ENCODE measurements around the gene KLHL22.

KLHL22 gene

GRCh38 chr22:20450551-20450906 lies 45.1 kb downstream of the KLHL22 start:
- H3K4me1 ChIP-seq (ENCODE audit: control insufficient read depth, insufficient read depth, low read length): no peaks in the 10 kb centered on the region
- H3K27me3 ChIP-seq (replicated peaks; ENCODE audit: control insufficient read depth, insufficient read depth, low read length): no peaks in the 10 kb centered on the region
- DNase-seq (ENCODE audit: low read depth): no peak
- H3K9ac ChIP-seq (ENCODE audit: low read length): no peak overlapping the region
- H3K4me3 ChIP-seq (ENCODE audit: low read length): no peak overlapping the region
- no peaks in the 10 kb centered on the region for H3K9me3 ChIP-seq (ENCODE audit: control insufficient read depth, low read length)
- H3K36me3 ChIP-seq (ENCODE audit: control insufficient read depth, insufficient read depth, low read length, severe bottlenecking): peaks cover 32% of the 10 kb centered on the region

GRCh38 chr22:20449819-20450550 lies 45.6 kb downstream of the KLHL22 start:
- Histone ChIP-seq H3K4me3 (ENCODE audit: low read length) (no peak overlapping the region), H3K4me1 (ENCODE audit: control insufficient read depth, insufficient read depth, low read length) (no peaks in the 10 kb centered on the region), H3K36me3 (ENCODE audit: control insufficient read depth, insufficient read depth, low read length, severe bottlenecking) (peaks cover 33% of the 10 kb centered on the region), H3K27me3 (replicated peaks; ENCODE audit: control insufficient read depth, insufficient read depth, low read length) (no peaks in the 10 kb centered on the region), H3K9me3 (ENCODE audit: control insufficient read depth, low read length) (no peaks in the 10 kb centered on the region), H3K9ac (ENCODE audit: low read length) (no peak overlapping the region)
- DNase-seq (ENCODE audit: low read depth): no peak

GRCh38 chr22:20448630-20449029 lies 47.0 kb downstream of the KLHL22 start:
- Histone ChIP-seq H3K4me1 (ENCODE audit: control insufficient read depth, insufficient read depth, low read length) (no peaks in the 10 kb centered on the region), H3K36me3 (ENCODE audit: control insufficient read depth, insufficient read depth, low read length, severe bottlenecking) (peaks cover 39% of the 10 kb centered on the region), H3K9ac (ENCODE audit: low read length) (no peak overlapping the region), H3K9me3 (ENCODE audit: control insufficient read depth, low read length) (no peaks in the 10 kb centered on the region), H3K4me3 (ENCODE audit: low read length) (no peak overlapping the region), H3K27me3 (replicated peaks; ENCODE audit: control insufficient read depth, insufficient read depth, low read length) (no peaks in the 10 kb centered on the region)
- DNase-seq (ENCODE audit: low read depth): no peak

- H3K36me3 ChIP-seq (ENCODE audit: control insufficient read depth, insufficient read depth, low read length, severe bottlenecking): peaks cover 30% of the 10 kb centered on the region
- peaks cover 12% of the 10 kb centered on the region for H3K4me1 ChIP-seq (ENCODE audit: control insufficient read depth, insufficient read depth, low read length)
- H3K9me3 ChIP-seq (ENCODE audit: control insufficient read depth, low read length): no peaks in the 10 kb centered on the region
- DNase-seq (ENCODE audit: low read depth): no peak
- no peak overlapping the region for H3K4me3 ChIP-seq (ENCODE audit: low read length)
- no peak overlapping the region for H3K9ac ChIP-seq (ENCODE audit: low read length)
- no peaks in the 10 kb centered on the region for H3K27me3 ChIP-seq (replicated peaks; ENCODE audit: control insufficient read depth, insufficient read depth, low read length)
Measured at GRCh38 chr22:20446383-20446970, 49.1 kb downstream of the KLHL22 start.

GRCh38 chr22:20444325-20444724 lies 51.3 kb downstream of the KLHL22 start:
- H3K9me3 ChIP-seq (ENCODE audit: control insufficient read depth, low read length): no peaks in the 10 kb centered on the region
- no peaks in the 10 kb centered on the region for H3K27me3 ChIP-seq (replicated peaks; ENCODE audit: control insufficient read depth, insufficient read depth, low read length)
- H3K9ac ChIP-seq (ENCODE audit: low read length): no peak overlapping the region
- H3K4me3 ChIP-seq (ENCODE audit: low read length): no peak overlapping the region
- no peak for DNase-seq (ENCODE audit: low read depth)
- peaks cover 19% of the 10 kb centered on the region for H3K36me3 ChIP-seq (ENCODE audit: control insufficient read depth, insufficient read depth, low read length, severe bottlenecking)
- peaks cover 19% of the 10 kb centered on the region for H3K4me1 ChIP-seq (ENCODE audit: control insufficient read depth, insufficient read depth, low read length)

GRCh38 chr22:20442485-20443284 lies 52.9 kb downstream of the KLHL22 start:
- no peak overlapping the region for H3K9ac ChIP-seq (ENCODE audit: low read length)
- no peak for DNase-seq (ENCODE audit: low read depth)
- no peaks in the 10 kb centered on the region for H3K27me3 ChIP-seq (replicated peaks; ENCODE audit: control insufficient read depth, insufficient read depth, low read length)
- H3K36me3 ChIP-seq (ENCODE audit: control insufficient read depth, insufficient read depth, low read length, severe bottlenecking): peaks cover 19% of the 10 kb centered on the region
- H3K9me3 ChIP-seq (ENCODE audit: control insufficient read depth, low read length): no peaks in the 10 kb centered on the region
- no peak overlapping the region for H3K4me3 ChIP-seq (ENCODE audit: low read length)
- H3K4me1 ChIP-seq (ENCODE audit: control insufficient read depth, insufficient read depth, low read length): peaks cover 31% of the 10 kb centered on the region

DNA sequence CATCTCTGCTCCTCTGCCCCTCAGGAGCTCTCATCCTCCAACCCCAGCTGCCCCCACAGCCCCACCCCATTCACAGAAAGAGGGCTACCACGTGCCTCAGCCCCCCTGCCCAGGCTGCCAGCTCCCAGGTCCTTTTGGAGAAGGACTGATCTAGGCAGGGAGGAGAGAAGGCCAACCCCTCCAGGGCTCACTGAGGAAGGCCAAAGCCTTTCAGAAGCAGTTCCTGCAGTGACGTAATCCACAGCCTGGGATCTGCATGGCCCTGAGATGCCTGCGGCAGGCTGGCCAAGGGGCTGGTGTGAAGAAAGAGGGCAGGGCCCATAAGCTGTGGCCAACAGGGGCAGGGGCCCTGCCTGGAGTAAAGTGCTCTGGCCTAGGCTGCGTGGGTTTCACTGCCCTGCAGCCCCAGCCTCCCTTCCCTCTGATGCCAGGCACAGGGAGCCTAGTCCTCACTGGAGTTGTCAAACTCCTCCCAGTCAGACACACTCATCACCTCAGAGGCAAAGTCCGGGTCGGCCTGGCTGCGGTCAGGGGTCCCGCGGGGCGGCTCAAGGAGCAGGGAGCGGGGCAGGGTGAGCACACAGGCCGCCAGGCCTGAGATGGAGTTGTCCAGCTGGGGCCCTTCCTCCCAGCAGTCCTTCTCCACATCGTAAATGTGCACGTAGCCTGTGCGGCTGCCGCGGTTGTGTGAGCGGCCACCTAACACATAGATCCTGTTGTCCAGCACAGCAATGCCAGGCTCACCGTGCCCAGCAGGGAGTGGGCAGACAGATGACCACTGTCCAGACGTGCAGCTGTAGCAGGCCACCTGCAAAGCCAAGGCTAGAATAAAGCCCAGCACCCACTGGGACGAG lies 53.7 kb downstream of the KLHL22 start:
- DNase-seq (ENCODE audit: low read depth): peak; percentile 29
- Histone ChIP-seq H3K9me3 (ENCODE audit: control insufficient read depth, low read length) (no peaks in the 10 kb centered on the region), H3K27me3 (replicated peaks; ENCODE audit: control insufficient read depth, insufficient read depth, low read length) (no peaks in the 10 kb centered on the region), H3K4me3 (ENCODE audit: low read length) (no peak overlapping the region), H3K36me3 (ENCODE audit: control insufficient read depth, insufficient read depth, low read length, severe bottlenecking) (peaks cover 19% of the 10 kb centered on the region), H3K4me1 (ENCODE audit: control insufficient read depth, insufficient read depth, low read length) (peaks cover 31% of the 10 kb centered on the region), H3K9ac (ENCODE audit: low read length) (peak overlapping the region; percentile 56)

DNA sequence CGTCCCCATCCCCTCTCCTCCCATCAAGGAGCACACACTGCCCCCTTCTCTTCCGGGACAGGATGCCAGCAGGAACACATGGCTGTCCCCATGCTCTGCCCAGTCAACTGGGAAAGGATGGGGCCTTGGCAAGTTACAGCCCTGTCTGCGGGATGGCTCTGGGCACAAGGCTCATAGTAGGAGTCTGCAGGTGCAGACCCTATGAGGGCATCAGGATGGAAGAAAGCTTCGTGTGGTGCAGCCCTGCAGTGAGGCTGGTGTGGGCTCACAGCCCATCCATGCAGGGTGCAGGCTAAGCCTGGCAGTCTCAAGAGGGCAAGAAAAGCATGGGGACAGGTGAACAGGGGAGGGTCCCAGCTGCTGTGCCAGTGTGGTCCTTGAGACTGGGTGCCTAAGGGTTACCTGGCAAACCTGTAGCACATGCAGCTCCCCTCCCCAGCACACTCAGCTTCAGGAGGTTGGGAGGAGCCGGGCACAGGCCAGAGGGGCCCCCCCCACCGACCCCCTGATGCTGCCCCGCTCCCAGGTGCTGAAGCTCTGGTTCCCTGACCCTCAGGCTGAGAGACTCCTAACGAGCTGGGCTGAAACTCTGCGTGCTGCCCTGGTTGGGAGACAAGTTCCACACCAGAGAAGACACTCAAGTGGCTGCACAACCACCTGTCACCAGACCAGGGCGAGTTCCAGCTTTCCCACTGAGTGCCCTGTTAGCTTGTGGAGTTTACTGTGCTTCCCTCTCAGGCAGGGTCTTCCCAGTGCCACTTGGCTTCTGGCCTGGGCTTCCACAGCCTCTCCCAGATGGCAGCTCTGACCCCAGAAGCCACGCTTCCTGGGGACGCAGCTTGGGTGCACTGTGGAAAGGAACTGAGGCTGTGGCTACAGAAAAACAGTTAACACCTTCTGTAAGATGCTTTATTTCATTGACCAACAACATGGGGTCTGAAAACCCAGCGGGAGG lies 54.7 kb downstream of the KLHL22 start:
- H3K4me3 ChIP-seq (ENCODE audit: low read length): no peak overlapping the region
- peak overlapping the region; percentile 56 for H3K9ac ChIP-seq (ENCODE audit: low read length)
- no peak for DNase-seq (ENCODE audit: low read depth)
- H3K27me3 ChIP-seq (replicated peaks; ENCODE audit: control insufficient read depth, insufficient read depth, low read length): no peaks in the 10 kb centered on the region
- H3K9me3 ChIP-seq (ENCODE audit: control insufficient read depth, low read length): no peaks in the 10 kb centered on the region
- peaks cover 17% of the 10 kb centered on the region for H3K36me3 ChIP-seq (ENCODE audit: control insufficient read depth, insufficient read depth, low read length, severe bottlenecking)
- H3K4me1 ChIP-seq (ENCODE audit: control insufficient read depth, insufficient read depth, low read length): peaks cover 31% of the 10 kb centered on the region

DNA sequence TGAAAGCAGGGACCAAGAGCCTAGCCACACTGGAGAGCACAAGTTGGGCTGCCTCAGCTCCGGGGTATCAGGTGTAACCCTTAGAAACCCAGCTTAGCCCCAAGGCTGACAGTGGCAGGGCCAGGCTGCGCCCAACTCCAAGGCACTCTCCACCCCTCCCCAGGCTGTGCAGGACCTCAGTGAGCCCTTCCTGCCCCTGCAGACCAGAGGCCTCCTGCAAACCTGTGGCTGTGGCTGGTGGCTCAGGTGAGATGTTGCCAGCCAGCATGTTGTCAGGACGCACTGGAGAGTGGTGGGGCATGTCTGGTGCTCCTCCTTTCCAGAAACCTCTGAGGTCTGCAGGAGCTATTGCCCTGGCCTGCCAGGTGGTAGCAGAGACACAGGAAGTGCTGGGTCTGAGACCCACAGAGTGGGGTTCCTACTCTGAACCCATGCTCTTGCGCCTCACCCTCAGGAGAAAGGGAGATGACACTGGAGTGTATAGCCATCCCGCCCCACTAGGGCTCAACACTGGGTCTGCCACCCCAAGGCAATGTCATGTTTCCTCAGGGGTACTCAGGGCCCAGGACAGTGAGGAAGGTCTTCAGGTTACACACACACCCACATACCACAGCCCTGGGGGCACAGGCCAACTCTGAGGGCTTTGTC lies 55.5 kb downstream of the KLHL22 start:
- Histone ChIP-seq H3K36me3 (ENCODE audit: control insufficient read depth, insufficient read depth, low read length, severe bottlenecking) (peaks cover 11% of the 10 kb centered on the region), H3K27me3 (replicated peaks; ENCODE audit: control insufficient read depth, insufficient read depth, low read length) (no peaks in the 10 kb centered on the region), H3K9me3 (ENCODE audit: control insufficient read depth, low read length) (no peaks in the 10 kb centered on the region), H3K9ac (ENCODE audit: low read length) (no peak overlapping the region), H3K4me3 (ENCODE audit: low read length) (no peak overlapping the region), H3K4me1 (ENCODE audit: control insufficient read depth, insufficient read depth, low read length) (peaks cover 37% of the 10 kb centered on the region)
- no peak for DNase-seq (ENCODE audit: low read depth)

DNA sequence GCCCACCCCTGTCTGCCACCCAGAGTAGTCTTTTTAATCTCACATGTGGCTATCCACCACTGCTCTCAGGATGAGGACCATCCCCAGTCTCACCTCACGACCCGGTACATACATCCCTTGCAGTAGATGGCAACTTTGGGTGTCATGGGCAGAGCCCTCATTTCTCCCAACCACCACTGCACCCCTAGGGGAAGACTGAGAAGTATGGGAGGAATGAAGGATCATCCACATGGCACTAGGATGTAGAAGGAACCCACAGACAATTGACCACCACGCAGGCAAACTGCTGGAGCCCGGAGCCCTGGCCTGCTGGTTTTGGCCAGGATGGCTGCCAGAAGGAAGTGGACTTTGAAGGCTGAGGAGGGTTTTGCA lies 56.1 kb downstream of the KLHL22 start:
- Histone ChIP-seq H3K36me3 (ENCODE audit: control insufficient read depth, insufficient read depth, low read length, severe bottlenecking) (peaks cover 7% of the 10 kb centered on the region), H3K4me3 (ENCODE audit: low read length) (no peak overlapping the region), H3K27me3 (replicated peaks; ENCODE audit: control insufficient read depth, insufficient read depth, low read length) (no peaks in the 10 kb centered on the region), H3K9me3 (ENCODE audit: control insufficient read depth, low read length) (no peaks in the 10 kb centered on the region), H3K9ac (ENCODE audit: low read length) (no peak overlapping the region), H3K4me1 (ENCODE audit: control insufficient read depth, insufficient read depth, low read length) (peaks cover 37% of the 10 kb centered on the region)
- DNase-seq (ENCODE audit: low read depth): no peak

Data from adipocyte (in vitro differentiated cells).